GM12875 (cell line): Measurements from ENCODE around the gene ADGRB3.

Experiments
- H3K4me3 ChIP-seq: one replicate; pipeline ENCODE4 v1.5.1; 2011; ENCODE audit warnings: low read depth, low read length, control low read depth
- TF ChIP-seq, protein P1 (sequence below): IDR thresholded peaks from 2 replicates; pipeline ENCODE4 v1.5.1; 2011; ENCODE audit warnings: low read depth, mild to moderate bottlenecking, control low read depth, inconsistent platforms, low read length, moderate library complexity, borderline replicate concordance; ENCODE audit not compliant: insufficient read depth

ADGRB3 gene

DNA sequence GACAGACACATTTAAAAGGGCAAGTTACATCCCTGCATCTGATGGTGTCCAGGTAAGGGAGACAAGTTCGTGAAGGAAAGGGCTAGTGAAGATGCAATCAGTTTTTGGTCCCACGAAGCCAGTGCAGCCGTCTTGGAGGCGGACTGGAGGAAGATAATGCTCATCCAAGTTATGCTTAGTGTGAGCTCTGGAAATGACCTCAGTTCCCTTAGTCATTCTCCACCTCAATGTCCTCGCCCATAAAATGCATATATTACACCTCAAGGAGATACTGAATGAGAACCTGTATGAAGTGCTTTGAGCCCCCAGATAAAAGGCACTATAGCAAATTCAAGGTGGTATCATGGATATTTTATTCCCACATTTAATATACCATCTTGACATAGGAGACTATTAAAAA, 358.8 kb downstream of the ADGRB3 start:
- TF ChIP-seq, protein P1, sequence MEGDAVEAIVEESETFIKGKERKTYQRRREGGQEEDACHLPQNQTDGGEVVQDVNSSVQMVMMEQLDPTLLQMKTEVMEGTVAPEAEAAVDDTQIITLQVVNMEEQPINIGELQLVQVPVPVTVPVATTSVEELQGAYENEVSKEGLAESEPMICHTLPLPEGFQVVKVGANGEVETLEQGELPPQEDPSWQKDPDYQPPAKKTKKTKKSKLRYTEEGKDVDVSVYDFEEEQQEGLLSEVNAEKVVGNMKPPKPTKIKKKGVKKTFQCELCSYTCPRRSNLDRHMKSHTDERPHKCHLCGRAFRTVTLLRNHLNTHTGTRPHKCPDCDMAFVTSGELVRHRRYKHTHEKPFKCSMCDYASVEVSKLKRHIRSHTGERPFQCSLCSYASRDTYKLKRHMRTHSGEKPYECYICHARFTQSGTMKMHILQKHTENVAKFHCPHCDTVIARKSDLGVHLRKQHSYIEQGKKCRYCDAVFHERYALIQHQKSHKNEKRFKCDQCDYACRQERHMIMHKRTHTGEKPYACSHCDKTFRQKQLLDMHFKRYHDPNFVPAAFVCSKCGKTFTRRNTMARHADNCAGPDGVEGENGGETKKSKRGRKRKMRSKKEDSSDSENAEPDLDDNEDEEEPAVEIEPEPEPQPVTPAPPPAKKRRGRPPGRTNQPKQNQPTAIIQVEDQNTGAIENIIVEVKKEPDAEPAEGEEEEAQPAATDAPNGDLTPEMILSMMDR = no peak
- H3K4me3 ChIP-seq = no peak overlapping the region

DNA sequence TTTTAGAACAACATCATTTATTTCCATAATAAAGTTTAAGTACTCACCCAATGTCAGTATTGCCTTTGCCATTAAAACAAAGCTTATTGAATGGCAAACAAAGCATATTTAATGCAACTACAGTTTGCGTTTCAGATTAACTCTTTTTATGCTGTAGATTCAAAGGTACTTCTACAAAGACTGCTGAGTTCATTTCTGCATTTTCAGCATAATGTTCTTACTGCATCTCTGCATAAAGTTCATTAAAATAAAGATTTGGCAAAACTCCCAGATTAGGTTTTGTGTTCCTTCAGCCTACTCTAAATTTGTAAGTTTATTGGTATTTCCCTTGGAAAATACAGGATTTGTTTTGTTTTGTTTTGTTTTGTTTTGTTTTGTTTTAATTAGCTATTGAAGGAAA, 359.4 kb downstream of the ADGRB3 start:
- TF ChIP-seq, protein P1 = no peak
- no peak overlapping the region for H3K4me3 ChIP-seq

DNA sequence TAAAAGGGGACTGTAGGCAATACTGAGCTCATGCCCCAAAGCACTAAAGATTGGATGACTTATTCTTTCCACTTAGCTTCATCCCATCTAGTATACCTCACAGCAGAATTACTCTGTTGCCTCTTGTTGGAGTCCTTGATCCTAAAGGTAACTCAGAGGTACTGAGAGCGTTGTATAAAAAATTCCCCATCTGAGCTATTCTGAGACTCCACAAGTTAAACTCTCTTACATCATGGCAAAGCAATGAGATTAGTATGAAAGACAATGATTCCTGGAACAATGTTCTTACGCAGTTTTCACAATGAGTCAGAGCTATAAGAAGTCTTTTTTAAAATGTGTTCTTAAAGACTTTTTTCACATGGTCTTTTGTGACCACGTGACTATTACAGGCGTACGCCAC, 370.1 kb downstream of the ADGRB3 start:
- H3K4me3 ChIP-seq = no peak overlapping the region
- TF ChIP-seq, protein P1 = no peak

DNA sequence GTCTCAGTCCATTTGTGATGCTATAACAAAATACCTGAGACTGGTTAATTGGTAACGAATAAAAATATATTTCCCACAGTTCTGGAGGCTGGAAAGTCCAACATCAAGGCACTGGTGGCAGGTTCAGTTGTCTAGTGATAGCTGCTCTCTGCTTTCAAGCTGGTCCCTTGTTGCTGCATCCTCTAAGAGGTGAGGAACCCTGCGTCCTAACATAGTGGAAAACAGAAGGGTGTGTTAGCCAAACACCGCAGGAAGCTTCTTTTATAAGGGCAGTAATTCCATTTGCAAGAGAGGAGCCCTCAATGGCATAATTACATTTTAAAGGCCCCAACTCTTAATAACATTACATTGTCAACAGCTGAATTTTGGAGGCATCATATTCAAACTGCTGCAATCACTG, 372.7 kb downstream of the ADGRB3 start:
- TF ChIP-seq, protein P1 = no peak
- H3K4me3 ChIP-seq = no peak overlapping the region

DNA sequence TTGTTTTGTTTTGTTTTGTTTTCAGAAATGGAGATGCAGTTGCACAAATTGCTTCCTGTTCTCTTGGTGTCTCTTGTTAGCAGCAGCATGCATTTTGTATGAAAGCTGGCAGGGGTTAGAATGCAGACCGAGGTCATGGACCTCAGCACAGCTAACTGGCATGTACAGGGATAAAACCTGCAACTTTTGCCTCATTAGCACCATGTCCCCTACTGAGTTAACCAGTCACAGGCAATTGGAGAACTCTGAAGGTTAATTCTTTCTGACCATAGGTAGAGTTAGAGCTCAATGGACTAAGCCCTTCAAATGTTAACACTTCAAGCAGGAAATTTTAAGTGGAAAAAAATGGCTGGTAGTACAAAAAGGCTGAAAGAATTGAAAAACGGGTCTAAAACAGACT, 377.1 kb downstream of the ADGRB3 start:
- TF ChIP-seq, protein P1 = no peak

DNA sequence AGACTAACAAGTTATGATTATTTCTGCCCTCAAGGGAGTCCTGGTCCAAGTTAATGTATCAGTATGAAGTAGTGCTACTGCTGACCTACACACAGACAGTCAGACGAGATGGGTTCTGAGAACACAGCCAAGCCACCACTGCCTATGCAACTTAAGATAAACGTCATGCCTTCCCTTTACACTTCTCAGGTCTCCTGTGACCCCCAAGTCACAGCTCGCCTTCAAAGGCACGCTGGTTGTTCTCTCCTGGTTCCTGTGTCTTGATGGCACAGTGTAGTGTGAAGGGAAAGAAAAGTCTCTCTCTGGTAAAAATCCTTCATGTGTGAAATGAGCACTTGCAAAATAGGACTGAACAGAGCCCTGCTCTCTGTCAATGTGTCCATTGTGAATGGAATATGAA, 377.8 kb downstream of the ADGRB3 start:
- TF ChIP-seq, protein P1 = no peak
- no peak overlapping the region for H3K4me3 ChIP-seq

More for the DNA sequence above, 377.1 kb downstream of the ADGRB3 start:
- no peak overlapping the region for H3K4me3 ChIP-seq

DNA sequence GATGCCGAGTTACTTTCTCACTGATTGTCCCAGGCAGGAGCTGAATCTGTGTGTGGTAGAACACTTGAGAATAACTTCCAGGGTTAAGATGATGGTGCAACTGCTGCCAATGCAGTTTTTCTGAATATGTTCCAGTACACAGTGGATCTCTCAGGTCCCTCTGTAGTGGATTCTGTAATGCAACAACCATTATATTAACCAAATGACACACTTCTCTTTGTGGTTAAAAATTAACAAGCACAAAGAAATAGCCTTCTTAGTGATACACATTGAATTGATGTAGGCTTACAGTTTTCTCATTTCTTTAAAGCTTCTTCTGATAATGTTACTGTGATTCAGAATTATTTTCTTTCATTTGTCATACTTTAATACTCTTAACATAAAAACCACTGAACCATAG, 383.8 kb downstream of the ADGRB3 start:
- TF ChIP-seq, protein P1 = no peak
- H3K4me3 ChIP-seq = no peak overlapping the region
